HEK293 (cell line): ENCODE results near the gene TRABD.

Experiments
- KLF16 ChIP-seq: fragments of 450-650 bp; formaldehyde crosslinking; IDR thresholded peaks from 2 replicates; pipeline ENCODE4 v1.5.1; 2017; ENCODE audit warnings: missing biosample characterization, missing genetic modification characterization
- TRIM28 ChIP-seq: IDR thresholded peaks from 2 replicates; pipeline ENCODE4 v1.6.1; 2011; ENCODE audit warnings: low read length, control low read depth, borderline replicate concordance
- YY1 ChIP-seq: fragments of 450-650 bp; formaldehyde crosslinking; IDR thresholded peaks from 2 replicates; pipeline ENCODE4 v1.5.1; 2018; ENCODE audit warnings: missing biosample characterization, missing genetic modification characterization
- ZBTB20 ChIP-seq: fragments of 450-650 bp; formaldehyde crosslinking; IDR thresholded peaks from 2 replicates; pipeline ENCODE4 v1.5.1; 2016; ENCODE audit warnings: missing biosample characterization, missing genetic modification characterization
- ZNF133 ChIP-seq: fragments of 450-650 bp; formaldehyde crosslinking; IDR thresholded peaks from 2 replicates; pipeline ENCODE4 v1.5.1; 2016; ENCODE audit warnings: missing biosample characterization, missing genetic modification characterization
- ZNF157 ChIP-seq: fragments of 450-650 bp; formaldehyde crosslinking; IDR thresholded peaks from 2 replicates; pipeline ENCODE4 v1.5.1; 2016; ENCODE audit warnings: missing biosample characterization, missing genetic modification characterization
- ZNF677 ChIP-seq: fragments of 450-650 bp; IDR thresholded peaks from 2 replicates; pipeline ENCODE4 v1.5.0; 2018; ENCODE audit warnings: missing biosample characterization, mild to moderate bottlenecking, missing genetic modification characterization, moderate library complexity
- TF ChIP-seq, protein P1 (sequence below): fragments of 450-650 bp; formaldehyde crosslinking; IDR thresholded peaks from 2 replicates; pipeline ENCODE4 v1.5.1; 2016; ENCODE audit warnings: missing biosample characterization, missing genetic modification characterization
- TF ChIP-seq, protein P2 (sequence below): fragments of 450-650 bp; formaldehyde crosslinking; IDR thresholded peaks from 2 replicates; pipeline ENCODE4 v1.5.1; 2016; ENCODE audit warnings: missing biosample characterization, missing genetic modification characterization
- TF ChIP-seq, protein P3 (sequence below): fragments of 450-650 bp; formaldehyde crosslinking; IDR thresholded peaks from 2 replicates; pipeline ENCODE4 v1.5.1; 2016; ENCODE audit warnings: missing biosample characterization, missing genetic modification characterization
- TF ChIP-seq, protein P4 (sequence below): fragments of 450-650 bp; formaldehyde crosslinking; optimal IDR thresholded peaks from 2 replicates; pipeline ENCODE3; 2016; ENCODE audit warnings: missing biosample characterization, mild to moderate bottlenecking, missing genetic modification characterization

DNA sequence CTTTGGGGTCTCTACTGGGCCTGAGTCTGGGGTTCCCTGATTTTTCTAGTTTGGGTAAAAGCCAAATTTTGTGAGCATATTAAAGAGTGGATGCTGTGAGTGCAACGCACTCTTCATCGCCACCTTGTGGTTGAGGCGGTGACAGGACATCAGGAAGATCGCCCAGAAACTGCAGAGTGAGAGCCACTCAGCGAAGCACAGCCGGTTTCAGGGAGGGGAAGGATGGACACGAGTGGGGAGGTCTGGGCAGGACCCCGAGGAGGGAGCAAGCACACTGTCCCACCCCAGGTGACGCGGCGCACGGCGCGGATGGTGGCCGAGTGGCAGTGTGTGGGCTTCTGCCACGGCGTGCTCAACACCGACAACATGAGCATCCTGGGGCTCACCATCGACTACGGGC, 24.2 kb downstream of the TRABD start:
- TF ChIP-seq, protein P1, sequence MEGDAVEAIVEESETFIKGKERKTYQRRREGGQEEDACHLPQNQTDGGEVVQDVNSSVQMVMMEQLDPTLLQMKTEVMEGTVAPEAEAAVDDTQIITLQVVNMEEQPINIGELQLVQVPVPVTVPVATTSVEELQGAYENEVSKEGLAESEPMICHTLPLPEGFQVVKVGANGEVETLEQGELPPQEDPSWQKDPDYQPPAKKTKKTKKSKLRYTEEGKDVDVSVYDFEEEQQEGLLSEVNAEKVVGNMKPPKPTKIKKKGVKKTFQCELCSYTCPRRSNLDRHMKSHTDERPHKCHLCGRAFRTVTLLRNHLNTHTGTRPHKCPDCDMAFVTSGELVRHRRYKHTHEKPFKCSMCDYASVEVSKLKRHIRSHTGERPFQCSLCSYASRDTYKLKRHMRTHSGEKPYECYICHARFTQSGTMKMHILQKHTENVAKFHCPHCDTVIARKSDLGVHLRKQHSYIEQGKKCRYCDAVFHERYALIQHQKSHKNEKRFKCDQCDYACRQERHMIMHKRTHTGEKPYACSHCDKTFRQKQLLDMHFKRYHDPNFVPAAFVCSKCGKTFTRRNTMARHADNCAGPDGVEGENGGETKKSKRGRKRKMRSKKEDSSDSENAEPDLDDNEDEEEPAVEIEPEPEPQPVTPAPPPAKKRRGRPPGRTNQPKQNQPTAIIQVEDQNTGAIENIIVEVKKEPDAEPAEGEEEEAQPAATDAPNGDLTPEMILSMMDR (tag by site-specific recombination), result peak; percentile 70
- no peak for TF ChIP-seq KLF16 (tag by site-specific recombination)
- TF ChIP-seq ZNF157, result no peak
- no peak for TF ChIP-seq ZNF133
- no peak; the same call in 1 of the 2 replicates for TF ChIP-seq TRIM28
- TF ChIP-seq, protein P2, sequence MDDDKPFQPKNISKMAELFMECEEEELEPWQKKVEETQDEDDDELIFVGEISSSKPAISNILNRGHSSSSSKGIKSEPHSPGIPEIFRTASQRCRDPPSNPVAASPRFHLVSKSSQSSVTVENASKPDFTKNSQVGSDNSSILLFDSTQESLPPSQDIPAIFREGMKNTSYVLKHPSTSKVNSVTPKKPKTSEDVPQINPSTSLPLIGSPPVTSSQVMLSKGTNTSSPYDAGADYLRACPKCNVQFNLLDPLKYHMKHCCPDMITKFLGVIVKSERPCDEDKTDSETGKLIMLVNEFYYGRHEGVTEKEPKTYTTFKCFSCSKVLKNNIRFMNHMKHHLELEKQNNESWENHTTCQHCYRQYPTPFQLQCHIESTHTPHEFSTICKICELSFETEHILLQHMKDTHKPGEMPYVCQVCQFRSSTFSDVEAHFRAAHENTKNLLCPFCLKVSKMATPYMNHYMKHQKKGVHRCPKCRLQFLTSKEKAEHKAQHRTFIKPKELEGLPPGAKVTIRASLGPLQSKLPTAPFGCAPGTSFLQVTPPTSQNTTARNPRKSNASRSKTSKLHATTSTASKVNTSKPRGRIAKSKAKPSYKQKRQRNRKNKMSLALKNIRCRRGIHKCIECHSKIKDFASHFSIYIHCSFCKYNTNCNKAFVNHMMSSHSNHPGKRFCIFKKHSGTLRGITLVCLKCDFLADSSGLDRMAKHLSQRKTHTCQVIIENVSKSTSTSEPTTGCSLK (tag by site-specific recombination), result no peak
- no peak for TF ChIP-seq YY1 (tag by site-specific recombination)
- TF ChIP-seq ZBTB20, result no peak
- no peak for TF ChIP-seq ZNF677
- TF ChIP-seq, protein P3, sequence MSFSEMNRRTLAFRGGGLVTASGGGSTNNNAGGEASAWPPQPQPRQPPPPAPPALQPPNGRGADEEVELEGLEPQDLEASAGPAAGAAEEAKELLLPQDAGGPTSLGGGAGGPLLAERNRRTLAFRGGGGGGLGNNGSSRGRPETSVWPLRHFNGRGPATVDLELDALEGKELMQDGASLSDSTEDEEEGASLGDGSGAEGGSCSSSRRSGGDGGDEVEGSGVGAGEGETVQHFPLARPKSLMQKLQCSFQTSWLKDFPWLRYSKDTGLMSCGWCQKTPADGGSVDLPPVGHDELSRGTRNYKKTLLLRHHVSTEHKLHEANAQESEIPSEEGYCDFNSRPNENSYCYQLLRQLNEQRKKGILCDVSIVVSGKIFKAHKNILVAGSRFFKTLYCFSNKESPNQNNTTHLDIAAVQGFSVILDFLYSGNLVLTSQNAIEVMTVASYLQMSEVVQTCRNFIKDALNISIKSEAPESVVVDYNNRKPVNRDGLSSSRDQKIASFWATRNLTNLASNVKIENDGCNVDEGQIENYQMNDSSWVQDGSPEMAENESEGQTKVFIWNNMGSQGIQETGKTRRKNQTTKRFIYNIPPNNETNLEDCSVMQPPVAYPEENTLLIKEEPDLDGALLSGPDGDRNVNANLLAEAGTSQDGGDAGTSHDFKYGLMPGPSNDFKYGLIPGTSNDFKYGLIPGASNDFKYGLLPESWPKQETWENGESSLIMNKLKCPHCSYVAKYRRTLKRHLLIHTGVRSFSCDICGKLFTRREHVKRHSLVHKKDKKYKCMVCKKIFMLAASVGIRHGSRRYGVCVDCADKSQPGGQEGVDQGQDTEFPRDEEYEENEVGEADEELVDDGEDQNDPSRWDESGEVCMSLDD, result no peak
- TF ChIP-seq, protein P4, sequence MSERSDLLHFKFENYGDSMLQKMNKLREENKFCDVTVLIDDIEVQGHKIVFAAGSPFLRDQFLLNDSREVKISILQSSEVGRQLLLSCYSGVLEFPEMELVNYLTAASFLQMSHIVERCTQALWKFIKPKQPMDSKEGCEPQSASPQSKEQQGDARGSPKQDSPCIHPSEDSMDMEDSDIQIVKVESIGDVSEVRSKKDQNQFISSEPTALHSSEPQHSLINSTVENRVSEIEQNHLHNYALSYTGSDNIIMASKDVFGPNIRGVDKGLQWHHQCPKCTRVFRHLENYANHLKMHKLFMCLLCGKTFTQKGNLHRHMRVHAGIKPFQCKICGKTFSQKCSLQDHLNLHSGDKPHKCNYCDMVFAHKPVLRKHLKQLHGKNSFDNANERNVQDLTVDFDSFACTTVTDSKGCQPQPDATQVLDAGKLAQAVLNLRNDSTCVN (tag by site-specific recombination), result no peak
